DOHH2 (cell line): Measurements from ENCODE around the gene KNDC1.

Experiments
- H3F3A ChIP-seq: fragments of 200-600 bp; sonication (generic), shearing (Covaris generic); 2 replicates; pipeline ENCODE4 v1.6.0; 2016; ENCODE audit warnings: antibody characterized with exemption, mild to moderate bottlenecking; ENCODE audit not compliant: control insufficient read depth, insufficient read depth
- H3K27ac ChIP-seq: fragments of 200-600 bp; sonication (generic); 2 replicates; pipeline ENCODE4 v1.5.1; 2014; ENCODE audit warnings: low read depth, mild to moderate bottlenecking, low read length, moderate library complexity
- H3K27me3 ChIP-seq: fragments of 200-600 bp; sonication (generic); 2 replicates; pipeline ENCODE4 v1.6.1; 2014; ENCODE audit warnings: mild to moderate bottlenecking, low read length, mixed read lengths; ENCODE audit not compliant: control insufficient read depth
- H3K36me3 ChIP-seq: fragments of 200-600 bp; sonication (generic); 2 replicates; pipeline ENCODE4 v1.6.1; 2014; ENCODE audit warnings: mild to moderate bottlenecking, low read length, moderate library complexity, mixed read lengths; ENCODE audit not compliant: control insufficient read depth
- H3K4me1 ChIP-seq: fragments of 200-600 bp; sonication (generic); 2 replicates; pipeline ENCODE4 v1.6.1; 2014; ENCODE audit warnings: mild to moderate bottlenecking, low read length, mixed read lengths; ENCODE audit not compliant: control insufficient read depth
- H3K4me2 ChIP-seq: fragments of 200-600 bp; sonication (generic); 2 replicates; pipeline ENCODE4 v1.6.0; 2014; ENCODE audit warnings: mild to moderate bottlenecking, low read length, moderate library complexity
- H3K4me3 ChIP-seq: fragments of 200-600 bp; sonication (generic); 2 replicates; pipeline ENCODE4 v1.5.1; 2014; ENCODE audit warnings: mild to moderate bottlenecking, low read length, mixed read lengths
- H3K79me2 ChIP-seq: fragments of 200-600 bp; sonication (generic); 2 replicates; pipeline ENCODE4 v1.6.1; 2014; ENCODE audit warnings: mild to moderate bottlenecking, low read length, mixed read lengths; ENCODE audit not compliant: control insufficient read depth
- H3K9me2 ChIP-seq: fragments of 200-600 bp; sonication (generic); replicated peaks from 2 replicates; pipeline ENCODE4 v1.6.1; 2014; ENCODE audit warnings: mild to moderate bottlenecking, low read length, mixed read lengths; ENCODE audit not compliant: control insufficient read depth
- H3K9me3 ChIP-seq: fragments of 200-600 bp; sonication (generic); 2 replicates; pipeline ENCODE4 v1.6.1; 2014; ENCODE audit warnings: antibody characterized with exemption, low read length, mixed read lengths; ENCODE audit not compliant: control insufficient read depth, insufficient read depth
- H4K20me1 ChIP-seq: fragments of 200-600 bp; sonication (generic); 2 replicates; pipeline ENCODE4 v1.6.0; 2014; ENCODE audit warnings: low read depth, mild to moderate bottlenecking, antibody characterized with exemption, low read length, moderate library complexity; ENCODE audit not compliant: control insufficient read depth, insufficient read depth
- CTCF ChIP-seq: fragments of 200-600 bp; sonication (generic); IDR thresholded peaks from one replicate; pipeline ENCODE4 v1.5.1; 2014; ENCODE audit warnings: antibody characterized with exemption, mild to moderate bottlenecking, low read depth, low read length; ENCODE audit not compliant: poor library complexity, severe bottlenecking
- EZH2phosphoT487 ChIP-seq: fragments of 200-600 bp; sonication (generic); IDR thresholded peaks from 2 replicates; pipeline ENCODE4 v1.6.1; 2017; ENCODE audit warnings: borderline replicate concordance, mild to moderate bottlenecking, antibody characterized with exemption, low read length, moderate library complexity, mixed read lengths

KNDC1 gene

GRCh38 chr10:133114726-133115452 is 45.1 kb upstream of the KNDC1 start:
- Histone ChIP-seq H3K9me2 (no peaks in the 10 kb centered on the region), H3F3A (no peaks in the 10 kb centered on the region), H3K4me2 (no peak overlapping the region), H3K36me3 (no peaks in the 10 kb centered on the region), H3K9me3 (peaks cover 34% of the 10 kb centered on the region; the same call in 1 of the 2 replicates), H3K4me3 (no peak overlapping the region), H4K20me1 (no peaks in the 10 kb centered on the region), H3K27me3 (no peaks in the 10 kb centered on the region), H3K4me1 (no peaks in the 10 kb centered on the region), H3K27ac (no peak overlapping the region), H3K79me2 (no peaks in the 10 kb centered on the region)
- TF ChIP-seq CTCF (no peak), EZH2phosphoT487 (no peak)

GRCh38 chr10:133115453-133115842 is 44.6 kb upstream of the KNDC1 start:
- Histone ChIP-seq H3K4me3 (no peak overlapping the region), H3K4me1 (no peaks in the 10 kb centered on the region), H3F3A (no peaks in the 10 kb centered on the region), H3K9me2 (no peaks in the 10 kb centered on the region), H3K4me2 (no peak overlapping the region), H3K36me3 (no peaks in the 10 kb centered on the region), H3K9me3 (peaks cover 34% of the 10 kb centered on the region; the same call in 1 of the 2 replicates), H3K27me3 (no peaks in the 10 kb centered on the region), H4K20me1 (no peaks in the 10 kb centered on the region), H3K27ac (no peak overlapping the region), H3K79me2 (no peaks in the 10 kb centered on the region)
- TF ChIP-seq CTCF (no peak), EZH2phosphoT487 (no peak)

- Histone ChIP-seq H3F3A (no peaks in the 10 kb centered on the region), H3K9me2 (no peaks in the 10 kb centered on the region), H3K9me3 (peaks cover 34% of the 10 kb centered on the region; the same call in 1 of the 2 replicates), H4K20me1 (no peaks in the 10 kb centered on the region), H3K4me1 (no peaks in the 10 kb centered on the region), H3K36me3 (no peaks in the 10 kb centered on the region), H3K27ac (no peak overlapping the region), H3K27me3 (no peaks in the 10 kb centered on the region), H3K4me3 (no peak overlapping the region), H3K79me2 (no peaks in the 10 kb centered on the region), H3K4me2 (no peak overlapping the region)
- no peak for TF ChIP-seq EZH2phosphoT487
- no peak for TF ChIP-seq CTCF
These were observed 44.0 kb upstream of the KNDC1 start for GRCh38 chr10:133115976-133116375.
